Suppressor macrophage treated with lipopolysaccharide for 4 hours (primary cell): Measurements from ENCODE around the gene PRPF40B.
A peak's percentile ranks its signal among the peaks of the same experiment; 100 is the strongest.

ENCODE experiments used
- DNase-seq: peaks from one replicate; pipeline ENCODE4 v3.0.0-alpha.2; 2020

PRPF40B gene

GRCh38 chr12:49689785-49690184, 66.4 kb downstream of the PRPF40B start:
- no peak for DNase-seq

- DNase-seq, result no peak
These were observed 69.5 kb downstream of the PRPF40B start for GRCh38 chr12:49692851-49693250.

- peak; percentile 48 for DNase-seq
These were observed 70.6 kb downstream of the PRPF40B start for GRCh38 chr12:49693931-49694444.
